Stimulated activated CD4-positive, alpha-beta T cell treated with anti-CD3 and anti-CD28 coated beads, Interleukin-4, amount 100 ng/mL, for 48 hours (primary cell): Measurements from ENCODE around the gene MIAT.

Experiments used
- DNase-seq, 2 donors: peaks; one replicate each; pipeline ENCODE4 v3.0.0-alpha.2; 2020; ENCODE audit warnings: low read depth in 2 of 2

MIAT gene

DNA sequence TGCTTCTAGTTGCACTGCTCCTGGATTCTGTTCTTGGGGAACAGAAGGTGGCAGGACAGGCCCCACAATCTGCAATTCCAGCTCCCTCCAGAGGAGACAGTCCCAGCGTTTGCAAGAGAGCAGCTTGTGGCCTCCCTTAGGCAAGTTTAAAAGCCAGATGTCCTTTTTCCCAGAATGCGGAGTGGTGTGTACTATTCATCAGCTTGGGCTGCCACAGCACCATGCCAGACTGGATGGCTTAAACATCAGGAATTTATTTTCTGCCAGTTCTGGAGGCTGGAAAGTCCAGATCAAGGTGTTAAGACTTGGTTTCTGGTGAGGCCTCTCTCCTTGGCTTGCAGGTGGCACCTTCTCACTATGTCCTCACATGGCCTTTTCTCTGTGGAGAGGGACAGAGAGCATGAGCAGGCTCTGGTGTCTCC, 11.7 kb downstream of the MIAT start:
- DNase-seq, result no peak

DNA sequence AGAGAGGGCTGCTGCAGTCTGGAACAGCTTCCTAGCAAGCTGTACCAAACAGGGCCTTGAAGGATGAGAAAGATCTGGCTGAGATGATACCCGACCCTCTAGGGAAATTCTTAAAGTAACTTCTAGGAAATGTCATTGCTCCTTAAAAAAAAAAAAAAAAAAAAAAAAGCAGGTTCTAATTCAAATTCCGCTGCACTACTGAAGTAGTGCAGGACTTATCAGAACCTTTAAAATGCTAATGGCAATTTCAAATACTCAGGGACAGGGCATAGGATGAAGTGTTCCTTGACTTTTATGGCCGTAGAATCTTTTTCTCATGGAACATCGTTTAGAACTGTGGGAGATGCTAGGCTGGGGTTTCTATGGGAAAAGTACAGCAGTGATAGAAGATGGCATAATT, 13.1 kb downstream of the MIAT start:
- DNase-seq, result no peak

DNA sequence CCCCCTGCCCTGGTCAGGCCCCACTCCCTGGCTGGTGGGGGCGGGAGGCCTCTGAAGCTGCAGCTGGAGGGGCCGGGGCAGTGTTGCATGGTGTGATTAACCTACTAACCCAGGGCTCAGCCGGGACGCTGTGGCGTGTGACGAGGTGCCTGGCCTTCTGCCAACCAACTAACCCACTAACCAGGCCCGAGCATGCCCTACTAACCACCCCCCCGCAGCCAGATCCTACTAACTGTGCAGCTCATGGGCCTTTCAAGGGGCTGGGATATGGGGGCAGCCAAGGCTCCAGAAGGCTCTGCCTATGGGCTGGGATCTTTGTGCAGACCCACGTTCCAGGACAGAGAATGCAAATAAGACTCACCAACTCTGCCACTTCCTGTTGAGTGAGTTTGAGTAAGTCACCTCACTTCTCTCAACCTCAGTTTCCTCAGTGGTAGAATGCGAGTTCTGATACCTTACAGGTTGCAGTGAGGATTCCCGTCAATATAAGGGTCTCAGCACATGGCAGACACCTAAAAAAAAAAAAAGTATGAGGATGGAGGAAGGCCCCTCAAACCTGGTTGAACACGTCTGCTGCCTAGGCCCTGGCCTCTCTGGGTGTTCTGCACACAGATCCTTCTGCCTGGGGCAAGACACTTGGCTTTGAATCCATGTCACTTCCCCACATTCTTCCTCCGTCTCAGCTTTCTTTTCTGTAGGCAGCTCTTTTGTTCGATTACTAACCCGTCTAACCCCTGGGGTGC, 14.1 kb downstream of the MIAT start:
- peak; percentile 59 to 60 for DNase-seq

DNA sequence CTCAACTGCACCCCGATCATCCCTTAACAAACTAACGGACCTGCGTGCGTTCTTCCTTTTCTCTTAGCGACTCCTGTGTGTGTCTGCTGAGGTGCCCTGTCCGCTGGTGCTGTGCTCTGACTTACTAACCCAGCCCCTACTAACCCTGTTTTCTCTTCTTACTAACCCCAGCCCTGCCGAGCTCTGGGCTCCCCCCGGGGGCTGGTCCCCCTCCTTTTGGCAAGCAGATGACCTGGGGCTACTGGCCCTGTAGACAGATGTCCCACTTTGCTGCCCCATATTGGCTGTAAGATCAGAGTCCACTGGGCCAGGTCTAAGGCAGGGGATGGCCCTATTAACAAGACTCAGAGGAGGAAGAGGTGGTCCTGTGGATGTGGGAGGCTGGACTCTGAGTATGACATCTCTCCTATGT, 14.7 kb downstream of the MIAT start:
- no peak for DNase-seq

DNA sequence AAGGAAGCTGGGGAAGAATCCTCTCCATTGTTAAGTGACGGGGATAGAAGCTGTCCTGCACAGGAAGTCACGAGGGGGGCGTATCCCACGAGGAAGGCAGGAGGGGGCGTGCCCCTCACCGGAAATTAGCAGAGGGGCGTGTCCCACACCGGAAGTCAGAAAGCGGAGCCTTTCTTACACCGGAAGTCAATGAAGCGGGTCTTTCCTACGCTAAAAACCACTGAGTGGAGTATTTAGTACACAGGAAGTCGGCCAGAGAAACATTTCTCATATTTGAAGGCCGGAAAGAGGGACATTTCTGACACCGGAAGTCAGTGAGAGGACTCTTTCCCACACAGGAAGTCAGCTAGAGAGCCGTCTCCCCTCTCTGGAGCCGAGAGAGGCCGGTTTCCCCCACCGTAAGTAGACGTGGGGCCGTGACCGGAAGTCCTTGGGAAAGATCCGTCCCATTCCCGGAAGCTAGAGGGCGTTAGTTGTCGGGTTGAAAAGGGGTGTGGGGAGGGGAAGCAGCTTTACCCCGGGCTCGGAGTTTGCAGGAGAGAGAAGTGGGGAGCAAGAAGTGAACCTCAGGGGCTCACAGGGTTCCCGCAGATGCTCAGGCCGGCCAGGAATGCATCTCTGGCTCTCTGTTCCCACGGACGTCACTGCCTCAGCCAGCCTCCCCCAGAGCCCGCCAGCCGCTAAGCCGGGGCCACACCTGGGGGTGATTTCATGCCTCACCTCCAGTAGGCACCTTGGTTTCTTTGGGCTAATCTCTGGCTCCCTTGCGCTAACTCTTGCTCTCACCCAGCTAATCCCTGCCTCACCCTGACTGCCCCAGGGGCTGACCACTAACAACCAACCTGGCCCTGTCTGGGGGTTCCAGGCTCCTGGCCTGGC, 15.4 kb downstream of the MIAT start:
- DNase-seq, result peak; percentile 85 to 87

DNA sequence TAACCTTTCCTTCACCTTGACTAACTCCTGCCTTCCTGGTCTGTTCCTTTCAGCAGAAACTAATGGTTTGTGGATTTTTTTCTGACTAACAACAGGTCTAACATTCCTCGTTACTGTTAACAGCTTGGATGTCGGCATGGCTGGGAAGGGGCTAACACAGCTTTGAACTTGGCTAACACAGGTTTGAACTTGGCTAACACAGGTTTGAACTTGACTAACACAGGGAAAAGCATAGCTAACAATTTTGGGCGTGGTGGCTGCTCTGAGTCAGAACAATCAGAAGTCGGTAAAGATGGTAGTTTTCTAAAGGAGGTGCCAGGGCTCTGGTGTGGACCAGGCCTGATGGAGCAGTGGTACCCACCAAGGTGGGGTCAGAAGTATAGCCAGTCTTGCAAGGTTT, 16.1 kb downstream of the MIAT start:
- no peak for DNase-seq

DNA sequence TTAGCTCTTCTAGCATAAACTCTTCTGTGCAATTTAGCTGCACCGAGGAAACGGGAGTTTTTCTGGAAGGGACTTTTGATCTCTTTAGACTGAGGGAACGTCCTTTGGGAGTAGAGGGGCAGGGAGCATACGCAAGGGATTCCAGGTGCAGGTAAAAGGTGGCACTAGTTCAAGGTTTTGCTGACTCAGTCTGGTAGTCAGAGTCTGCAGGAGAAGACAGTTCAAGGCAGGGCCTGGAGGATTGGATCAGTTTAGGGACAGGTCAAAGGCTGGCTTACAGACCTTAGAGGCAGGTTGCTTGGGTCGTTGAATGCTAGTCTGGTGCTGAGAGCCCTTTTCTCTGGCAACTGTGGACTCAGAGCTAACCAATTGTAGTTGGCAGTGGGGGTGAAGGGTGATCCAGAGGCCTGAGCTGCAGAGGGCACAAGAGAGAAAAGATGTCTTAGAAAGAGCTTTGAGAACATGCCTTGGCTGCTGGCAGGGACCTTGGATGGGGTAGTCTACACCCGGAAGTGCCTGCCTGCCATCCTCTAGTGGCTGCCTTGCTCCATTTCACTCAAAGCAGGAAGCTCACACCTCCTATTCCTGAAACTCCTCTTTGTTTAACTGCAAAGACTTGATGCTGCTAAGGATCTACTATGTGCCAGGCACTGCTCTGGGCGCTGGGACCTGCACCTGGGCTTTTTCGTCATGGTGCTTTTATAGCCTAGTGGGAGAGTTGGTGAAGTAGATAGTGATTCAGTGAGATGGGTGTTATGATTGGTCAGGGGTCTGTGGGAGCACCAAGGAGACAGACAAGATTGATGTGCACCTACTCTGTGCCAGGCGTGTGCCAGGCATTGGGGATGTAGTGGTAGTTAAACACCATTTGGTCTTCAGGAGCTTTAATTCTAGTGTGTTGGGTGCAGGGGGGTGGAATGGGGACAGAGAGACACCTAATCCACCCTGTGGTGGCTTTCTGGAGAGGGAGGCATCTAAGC, 17.1 kb downstream of the MIAT start:
- DNase-seq, result no peak

DNA sequence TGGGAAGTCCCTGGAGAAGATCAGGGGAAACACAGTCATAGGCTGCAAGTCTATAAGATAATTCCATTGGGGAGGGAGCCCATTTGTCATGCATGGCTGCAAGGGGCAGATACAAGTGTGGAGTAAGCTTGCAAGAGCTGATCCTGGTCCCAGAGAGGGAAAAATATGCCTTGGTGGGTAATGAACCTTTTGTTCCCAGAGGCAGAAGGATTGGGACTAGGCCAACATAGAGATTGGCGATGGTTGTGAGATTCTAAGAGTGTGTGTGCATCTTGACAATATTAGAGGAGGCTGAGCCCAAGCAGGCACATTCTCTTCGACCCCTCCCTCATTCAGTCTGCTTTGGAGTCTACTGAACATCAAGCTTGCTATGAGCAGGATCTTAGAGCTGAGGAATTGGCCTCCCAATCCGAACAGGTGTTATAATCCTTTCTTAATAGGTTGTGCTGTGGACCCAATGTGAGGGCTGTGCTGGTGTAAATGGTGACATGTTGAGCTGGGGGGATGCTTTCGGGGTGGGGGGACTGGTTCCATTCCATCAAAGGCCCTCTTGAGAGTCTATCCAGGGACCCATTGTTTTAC, 18.4 kb downstream of the MIAT start:
- no peak for DNase-seq

DNA sequence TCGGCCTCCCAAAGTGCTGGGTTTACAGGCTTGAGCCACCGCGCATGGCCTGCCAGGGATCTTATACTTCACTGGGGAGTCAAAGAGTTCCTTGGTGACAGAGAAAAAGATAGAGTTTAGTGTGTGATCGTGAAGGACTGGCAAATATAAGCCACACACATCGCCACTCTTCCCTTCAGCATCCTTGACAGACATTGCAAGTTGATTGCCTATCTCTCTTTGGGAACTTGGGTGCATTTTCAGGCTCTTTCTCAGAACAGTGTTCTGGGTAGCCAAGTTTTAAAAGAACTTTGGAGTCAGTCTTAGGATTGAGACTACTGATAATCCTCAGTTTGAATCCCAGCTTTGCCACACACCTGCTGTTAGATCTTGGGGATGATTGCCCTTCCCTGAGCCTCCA, 19.8 kb downstream of the MIAT start:
- no peak for DNase-seq

DNA sequence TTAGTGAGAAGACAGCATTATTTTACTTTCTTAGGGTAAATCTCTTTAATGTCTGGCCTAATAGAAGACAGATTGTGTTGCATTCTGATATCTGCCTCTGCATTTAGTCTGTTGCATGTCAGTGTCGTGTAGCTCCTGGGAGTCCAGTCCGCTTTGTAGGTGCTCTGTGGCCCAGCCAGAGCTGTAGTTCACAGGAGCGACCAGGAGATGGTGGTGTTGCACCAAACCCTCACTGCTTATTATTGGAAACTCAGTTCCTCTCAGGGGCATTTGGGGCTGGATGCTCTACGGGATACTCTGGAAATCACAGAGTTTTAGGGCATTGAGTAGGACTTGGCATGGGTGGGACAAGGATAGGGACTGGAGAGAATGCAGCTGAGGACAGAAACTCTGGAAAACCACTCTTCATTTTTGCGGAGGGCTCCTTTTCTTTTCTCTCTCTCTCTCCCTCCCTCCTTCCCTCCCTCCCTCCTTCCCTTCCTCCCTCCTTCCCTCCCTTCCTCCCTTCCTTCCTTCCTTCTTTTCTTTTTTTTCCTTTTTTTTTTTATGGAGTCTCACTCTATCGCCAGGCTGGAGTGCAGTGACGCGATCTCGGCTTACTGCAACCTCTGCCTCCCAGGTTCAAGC, 21.7 kb downstream of the MIAT start:
- peak; percentile 58 to 71 for DNase-seq

DNA sequence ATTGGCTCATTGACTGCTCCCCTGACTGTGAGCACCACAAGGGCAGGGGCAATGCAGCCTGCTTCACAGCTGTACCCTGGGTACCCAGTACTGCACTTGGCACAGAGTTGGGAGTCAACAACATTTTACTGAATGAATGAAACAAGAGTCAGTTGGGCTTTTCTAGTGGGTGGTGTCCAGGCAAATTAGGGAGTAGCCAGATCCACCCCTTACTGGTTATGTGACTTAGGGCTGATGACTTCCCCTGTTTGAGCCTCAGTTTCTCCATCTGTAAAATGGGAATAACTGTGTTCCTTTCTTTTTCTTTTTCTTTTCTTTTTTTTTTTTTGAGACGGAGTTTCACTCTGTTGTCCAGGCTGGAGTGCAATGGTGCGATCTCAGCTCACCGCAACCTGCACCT, 23.1 kb downstream of the MIAT start:
- DNase-seq, result no peak

DNA sequence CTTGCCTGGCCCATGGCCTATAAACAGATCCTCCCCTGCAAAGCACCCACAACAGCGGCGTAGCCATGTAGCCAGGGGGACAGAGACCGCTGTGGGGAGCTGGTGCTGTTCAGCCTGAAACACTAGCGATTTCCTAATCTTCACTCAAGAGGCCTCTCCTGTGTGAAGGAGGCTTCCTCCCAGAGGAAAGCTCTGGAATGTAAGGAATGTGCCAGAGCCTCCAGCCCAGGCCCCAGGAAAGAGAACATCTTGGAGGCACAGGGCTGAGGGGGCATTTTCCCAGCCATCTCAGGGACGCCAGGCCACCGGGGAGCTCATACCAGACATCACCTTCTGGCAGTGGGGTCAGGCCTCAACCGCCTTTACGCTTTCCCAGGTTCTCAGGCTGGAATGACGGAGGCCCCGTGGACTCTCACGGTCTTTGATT, 24.0 kb downstream of the MIAT start:
- DNase-seq, result no peak

DNA sequence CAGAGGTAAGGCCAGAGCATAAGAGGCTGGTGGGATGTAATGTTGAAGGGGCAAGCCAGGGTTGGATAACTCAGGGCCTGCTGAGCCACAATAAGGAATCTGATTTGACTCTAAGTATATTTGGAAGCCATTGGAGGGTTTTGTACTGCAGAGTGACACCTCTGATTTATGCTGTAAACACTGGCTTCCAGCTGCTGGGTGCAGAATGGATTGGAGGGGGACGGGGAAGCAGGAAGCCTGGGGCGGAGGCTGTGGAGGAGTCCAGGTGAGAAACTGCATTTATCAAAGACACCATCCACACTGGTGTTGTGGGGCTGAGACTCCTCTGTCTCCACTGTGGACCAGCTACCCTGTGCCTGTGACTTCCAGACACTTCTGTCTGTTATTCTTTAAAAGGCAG, 26.8 kb downstream of the MIAT start:
- DNase-seq, result no peak

DNA sequence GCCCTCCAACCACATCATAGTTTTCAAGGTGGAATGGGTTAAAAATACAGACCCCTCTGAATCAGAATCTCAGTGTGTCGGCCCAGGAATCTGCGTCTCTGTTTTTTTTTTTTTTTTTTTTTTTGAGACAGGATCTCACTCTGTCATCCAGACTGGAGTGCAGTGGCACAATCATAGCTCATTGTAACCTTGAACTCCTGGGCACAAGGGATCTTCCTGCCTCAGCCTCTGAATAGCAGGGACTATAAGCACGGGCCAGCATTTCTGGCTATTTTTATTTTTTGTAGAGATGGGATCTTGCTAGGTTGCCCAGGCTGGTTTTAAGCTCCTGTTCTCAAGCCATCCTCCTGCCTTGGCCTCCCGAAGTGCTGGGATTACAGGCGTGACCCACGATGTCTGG, 28.2 kb downstream of the MIAT start:
- DNase-seq, result no peak

DNA sequence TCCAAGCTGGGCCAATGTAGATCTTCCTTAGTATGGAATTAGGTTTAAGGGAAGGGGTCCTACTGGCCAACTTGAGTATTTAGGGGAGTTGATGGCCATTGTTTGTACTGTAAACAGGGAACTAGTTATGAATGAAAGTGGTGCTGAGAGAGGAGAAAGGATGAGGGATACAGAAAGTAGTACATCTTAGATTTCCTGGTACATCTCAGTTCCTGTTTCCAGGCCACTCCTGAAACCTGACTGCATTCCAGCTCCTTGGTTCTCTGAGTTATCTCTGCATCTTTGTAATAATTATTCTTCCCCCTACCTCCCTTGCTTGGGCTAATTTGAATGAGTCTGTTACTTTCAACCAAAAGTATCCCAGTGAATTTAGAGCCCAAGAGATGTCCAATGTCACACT, 30.1 kb downstream of the MIAT start:
- DNase-seq, result no peak

DNA sequence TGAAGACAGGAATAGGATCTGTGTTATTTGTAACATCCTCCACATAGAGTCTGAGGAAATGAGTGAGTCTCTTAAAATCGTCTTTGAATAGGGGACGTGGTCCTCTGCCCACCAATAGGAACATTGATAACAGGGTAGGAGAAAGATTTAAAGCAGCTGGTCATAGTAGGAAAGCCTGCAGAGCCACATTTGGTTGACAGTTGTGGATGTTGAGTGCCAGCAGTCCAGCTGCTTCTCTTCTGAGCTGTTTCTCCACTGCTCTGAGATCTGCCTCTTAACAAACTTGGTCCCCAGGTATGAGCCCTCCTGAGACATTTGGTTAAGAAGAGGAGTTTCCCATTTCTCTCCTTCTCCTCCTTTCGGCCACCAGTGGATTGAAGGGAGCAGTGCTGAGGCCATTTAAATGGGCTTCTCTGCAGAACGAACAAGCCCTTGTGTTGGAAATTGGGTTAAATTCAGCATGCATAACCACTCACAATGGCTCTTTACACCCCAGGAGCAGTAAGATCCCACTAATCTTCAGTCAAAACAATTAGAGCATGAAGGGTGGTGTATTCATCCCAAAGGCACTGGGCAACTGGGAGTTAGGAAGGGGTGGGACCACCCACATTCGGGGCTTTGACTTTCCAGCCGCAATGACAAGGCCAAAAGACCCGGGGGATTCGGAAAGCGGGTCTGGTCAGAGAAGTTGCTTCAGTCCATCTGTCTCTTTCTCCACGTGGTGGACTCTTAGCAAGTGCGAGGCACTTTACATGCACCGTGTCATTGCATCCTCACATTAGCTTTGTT, 32.3 kb downstream of the MIAT start:
- no peak for DNase-seq

DNA sequence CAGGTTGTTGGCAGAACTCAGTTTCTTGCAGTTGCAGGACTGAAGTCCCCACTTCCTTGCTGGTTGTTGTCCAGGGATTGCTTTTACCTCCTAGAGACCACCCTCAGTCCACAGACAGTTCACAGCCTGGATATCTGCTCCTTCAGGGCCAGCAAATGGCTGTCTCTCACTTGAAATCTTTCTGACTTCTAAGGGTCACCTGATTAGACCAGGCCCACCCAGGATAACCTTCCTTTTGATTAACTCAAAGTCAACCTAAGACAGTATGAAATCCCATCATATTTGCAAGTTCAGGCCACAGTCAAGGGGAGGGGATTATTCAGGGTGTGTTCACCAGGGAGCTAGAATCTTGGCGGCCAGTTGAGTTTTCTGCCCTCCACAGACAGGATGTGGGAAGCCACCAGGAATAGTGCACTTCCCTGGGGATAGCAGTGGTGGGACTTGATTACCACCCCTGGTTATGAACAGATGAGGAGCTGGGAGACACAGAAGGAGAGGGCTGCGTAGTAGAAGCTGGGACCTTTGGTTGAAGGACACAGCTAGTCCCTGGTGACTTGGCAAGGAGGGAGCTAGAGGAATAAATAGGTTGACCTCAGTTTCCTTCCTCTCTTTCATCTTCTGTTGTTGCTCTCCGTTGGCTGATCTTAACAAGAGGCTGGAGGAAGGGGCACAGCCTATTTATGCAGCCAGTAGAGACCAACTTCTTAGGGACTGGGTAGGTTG, 33.4 kb downstream of the MIAT start:
- DNase-seq, result no peak

DNA sequence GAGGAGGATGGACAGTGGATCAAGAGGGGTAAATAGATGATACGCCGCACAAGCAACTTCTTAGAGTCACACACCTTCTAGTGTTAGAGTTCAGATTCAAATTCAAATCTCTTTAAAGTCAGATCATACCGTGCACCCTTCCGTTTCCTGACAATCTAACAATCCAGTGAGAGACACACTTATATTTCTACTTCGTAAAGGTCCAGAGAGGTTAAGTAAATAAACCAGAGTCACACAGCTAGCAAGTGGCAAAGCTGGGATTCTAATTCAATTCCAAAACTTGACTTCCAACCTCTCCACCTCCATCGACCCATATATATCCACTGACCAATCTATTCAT, 34.0 kb downstream of the MIAT start:
- DNase-seq, result no peak

DNA sequence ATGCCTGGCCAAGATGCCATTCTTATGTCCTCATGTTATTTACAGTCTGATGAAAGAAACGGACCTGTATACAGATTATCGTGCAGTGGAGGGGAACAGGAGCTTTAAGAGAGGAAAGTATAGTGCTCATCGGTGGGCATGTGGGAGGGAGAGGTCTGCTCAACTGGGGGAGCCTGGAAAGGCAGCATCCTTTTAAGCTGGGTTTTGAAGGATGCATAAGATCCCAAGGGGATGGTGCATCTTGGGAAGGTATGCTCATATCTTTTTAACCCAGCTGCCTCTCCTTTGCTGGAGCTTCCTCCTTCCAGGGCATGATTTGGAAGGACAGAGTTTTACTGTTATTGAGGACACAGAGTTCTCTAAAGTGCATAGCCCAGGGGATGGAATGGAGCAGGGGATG, 34.8 kb downstream of the MIAT start:
- no peak for DNase-seq

DNA sequence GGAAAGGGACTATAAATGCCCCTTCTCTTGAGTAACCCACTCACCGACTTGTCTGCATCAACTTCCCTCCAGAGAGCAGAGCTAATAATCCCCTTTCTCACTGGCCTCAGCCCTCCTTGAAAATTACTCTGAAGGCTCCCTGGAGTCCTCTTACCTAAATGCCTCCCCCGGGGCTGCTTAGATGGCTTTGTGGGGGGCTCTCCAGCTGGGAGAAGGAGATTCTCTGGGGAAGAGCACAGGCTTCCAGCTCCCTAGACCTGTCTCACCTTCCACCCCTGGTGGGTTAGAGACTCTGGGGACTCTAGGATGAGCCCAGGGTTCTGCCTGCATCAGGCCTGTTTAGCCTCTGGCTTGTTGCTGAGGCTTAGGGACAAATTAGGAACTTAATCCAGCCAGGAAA, 39.8 kb downstream of the MIAT start:
- DNase-seq, result no peak
